UCSD-AML1 (cell line): ENCODE results near the gene CAMSAP3.
A peak's percentile ranks its signal among the peaks of the same experiment; 100 is the strongest.

Source experiments
- DNase-seq: peaks from one replicate; lab custom pipeline; 2025; ENCODE audit not compliant: unreplicated experiment; lab: John Stamatoyannopoulos, UW

Gene CAMSAP3

GRCh38 chr19:7644550-7644877 lies 48.9 kb downstream of the CAMSAP3 start:
- DNase-seq = no peak

GRCh38 chr19:7645163-7645562 lies 49.5 kb downstream of the CAMSAP3 start:
- no peak for DNase-seq

GRCh38 chr19:7645656-7646425 lies 50.2 kb downstream of the CAMSAP3 start:
- no peak for DNase-seq

GRCh38 chr19:7646426-7646700 lies 50.7 kb downstream of the CAMSAP3 start:
- DNase-seq = no peak

GRCh38 chr19:7647156-7647555 lies 51.5 kb downstream of the CAMSAP3 start:
- no peak for DNase-seq

GRCh38 chr19:7648265-7649014 lies 52.8 kb downstream of the CAMSAP3 start:
- DNase-seq = peak; percentile 32

- DNase-seq = no peak
Measured at GRCh38 chr19:7650148-7650547, 54.5 kb downstream of the CAMSAP3 start.

- peak; percentile 88 for DNase-seq
Measured at GRCh38 chr19:7652061-7652641, 56.5 kb downstream of the CAMSAP3 start.

GRCh38 chr19:7654401-7654800 lies 58.7 kb downstream of the CAMSAP3 start:
- no peak for DNase-seq

GRCh38 chr19:7655581-7655980 lies 59.9 kb downstream of the CAMSAP3 start:
- no peak for DNase-seq

- peak; percentile 60 for DNase-seq
Measured at GRCh38 chr19:7657131-7657751, 61.6 kb downstream of the CAMSAP3 start.

- DNase-seq = no peak
Measured at GRCh38 chr19:7658219-7658686, 62.6 kb downstream of the CAMSAP3 start.

GRCh38 chr19:7661744-7662538 lies 66.3 kb downstream of the CAMSAP3 start:
- DNase-seq = no peak

- DNase-seq = no peak
Measured at GRCh38 chr19:7662657-7663056, 67.0 kb downstream of the CAMSAP3 start.

- DNase-seq = no peak
Measured at GRCh38 chr19:7663706-7664105, 68.0 kb downstream of the CAMSAP3 start.

- no peak for DNase-seq
Measured at GRCh38 chr19:7665076-7665475, 69.4 kb downstream of the CAMSAP3 start.
